Stomach (tissue), 9 donors: ENCODE measurements around the gene LRRC63. TPM values are rescaled to one million over a fixed set of nuclear protein-coding genes. Genes with fewer than 3 reads are reported as not detected.

Source experiments
- DNase-seq, 2 donors: peaks; one replicate each; pipeline versions ENCODE4 v3.0.0 to v3.0.0-alpha.2; 2013 to 2019
- H3K27ac ChIP-seq, 5 donors: fragments of 200-600 bp in 4 of 5; sonication (generic) in 4 of 5; one replicate each; pipeline ENCODE4 v1.5.1; 2013 to 2019; ENCODE audit warnings: mild to moderate bottlenecking in 1 of 5, moderate library complexity in 1 of 5
- H3K27me3 ChIP-seq, 3 donors: fragments of 200-600 bp; sonication (generic); one replicate each; pipeline ENCODE4 v1.5.1; 2017 to 2019; ENCODE audit warnings: mixed run types in 1 of 3
- H3K36me3 ChIP-seq, 4 donors: fragments of 200-600 bp; sonication (generic); 1 replicate in 3 of 4; 2 replicates in 1 of 4; pipeline ENCODE4 v1.5.1; 2016 to 2019
- H3K4me1 ChIP-seq, 4 donors: fragments of 200-600 bp; sonication (generic); one replicate each; pipeline ENCODE4 v1.5.1; 2016 to 2019
- H3K4me3 ChIP-seq, 4 donors: fragments of 200-600 bp; sonication (generic) in 3 of 4; one replicate each; pipeline ENCODE4 v1.5.1; 2016 to 2019; ENCODE audit warnings: mild to moderate bottlenecking in 1 of 4
- H3K9me3 ChIP-seq, 4 donors: fragments of 200-600 bp; sonication (generic); one replicate each; pipeline ENCODE4 v1.5.1; 2016 to 2019
- EP300 ChIP-seq: sonication (generic); formaldehyde crosslinking; IDR thresholded peaks from one replicate; pipeline ENCODE4 v1.6.1; 2017; ENCODE audit warnings: antibody characterized with exemption
- POLR2A ChIP-seq, 4 donors: fragments of 450-650 bp; IDR thresholded peaks; one replicate each; pipeline ENCODE4 v1.6.1; 2016; ENCODE audit warnings: antibody characterized with exemption in 4 of 4, control low read depth in 2 of 4, mild to moderate bottlenecking in 1 of 4, moderate library complexity in 1 of 4
- POLR2AphosphoS5 ChIP-seq, 3 donors: sonication (generic); formaldehyde crosslinking; IDR thresholded peaks; one replicate each; pipeline ENCODE4 v1.6.1; 2016; ENCODE audit warnings: antibody characterized with exemption in 3 of 3
- WGBS, 5 donors: extraction: QIAGEN DNeasy Blood & Tissue Kit in 3 of 5; methylation state at CpG; one replicate each; pipeline versions ENCODE4 v1.1.5 to v1.1.7; 2013 to 2018; 5-methylcytosine and 5-hydroxymethylcytosine counted together
- intact Hi-C: fragments of 100-400 bp; cut with DNase I; formaldehyde crosslinking; loops from one replicate; pipeline ENCODE4 v1.15.1; 2023; ENCODE audit warnings: low total_unique reads
- polyA plus RNA-seq, 3 donors: library from polyadenylated mRNA; stranded (reverse); fragments of 200-250 nt; gene quantifications; one replicate each; pipeline ENCODE4 v1.2.3, GENCODE V29; 2013
- total RNA-seq, 5 donors: library from RNA; depleted of rRNA; stranded (reverse); fragments of >200 nt; gene quantifications; one replicate each; pipeline versions ENCODE4 v1.1.0 to v1.2.3, GENCODE V29; 2014 to 2016
- TF ChIP-seq, protein P1 (sequence below), 7 experiments: fragments of 450-650 bp in 4 of 7; fragments of 200-600 bp in 3 of 7; sonication (generic) in 3 of 7; IDR thresholded peaks; one replicate each; pipeline ENCODE4 v1.5.1; 2016 to 2019; ENCODE audit warnings: antibody characterized with exemption in 7 of 7, control low read depth in 2 of 7, mild to moderate bottlenecking in 1 of 7
- donor health status: healthy with polysubstance abuse.
- donor health status: Bipolar disorder and iron deficiency.
- donor health status: healthy.

LRRC63 gene
- total and polyA plus RNA-seq, 8 donors = 0.73 TPM; not detected in 7

DNA sequence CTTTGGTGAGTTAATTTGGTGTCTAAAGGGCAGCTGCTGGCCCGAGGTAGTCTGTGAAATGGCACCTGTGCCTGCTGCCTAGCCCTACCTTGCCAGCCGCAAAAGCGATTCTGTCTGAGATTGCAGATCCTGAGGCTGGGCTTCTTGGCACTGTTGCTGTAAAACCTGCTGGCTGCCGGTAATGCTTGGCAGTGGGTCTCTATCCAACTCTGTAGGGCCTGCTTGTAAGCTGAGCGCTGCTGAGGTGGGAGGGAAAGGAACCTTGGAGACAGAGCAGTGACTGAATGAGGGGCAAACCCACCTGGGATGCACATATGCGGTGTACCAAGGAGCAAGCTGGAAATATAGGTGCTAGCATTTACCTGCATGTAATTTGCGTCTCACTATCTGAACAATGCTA lies 41.5 kb upstream of the LRRC63 start:
- DNase-seq = peak in 1 of 2 donors; percentile 44
- Histone ChIP-seq H3K9me3 (no peaks in the 10 kb centered on the region), H3K27ac (peak overlapping the region in 2 of 5 donors; percentile 27 to 66), H3K4me1 (peaks cover 0 to 59% (median 0%) of the 10 kb centered on the region in 4 donors), H3K4me3 (no peak overlapping the region), H3K27me3 (no peaks in the 10 kb centered on the region), H3K36me3 (no peaks in the 10 kb centered on the region)
- 45 to 64% (median 52%) methylated on average over 7 of the region's 7 CpGs for WGBS, 5 donors
- no peak for TF ChIP-seq EP300
- no peak for TF ChIP-seq POLR2A (IDR thresholded peaks at IDR 0.05)
- no peak for TF ChIP-seq POLR2AphosphoS5 (IDR thresholded peaks at IDR 0.05)
- TF ChIP-seq, protein P1, sequence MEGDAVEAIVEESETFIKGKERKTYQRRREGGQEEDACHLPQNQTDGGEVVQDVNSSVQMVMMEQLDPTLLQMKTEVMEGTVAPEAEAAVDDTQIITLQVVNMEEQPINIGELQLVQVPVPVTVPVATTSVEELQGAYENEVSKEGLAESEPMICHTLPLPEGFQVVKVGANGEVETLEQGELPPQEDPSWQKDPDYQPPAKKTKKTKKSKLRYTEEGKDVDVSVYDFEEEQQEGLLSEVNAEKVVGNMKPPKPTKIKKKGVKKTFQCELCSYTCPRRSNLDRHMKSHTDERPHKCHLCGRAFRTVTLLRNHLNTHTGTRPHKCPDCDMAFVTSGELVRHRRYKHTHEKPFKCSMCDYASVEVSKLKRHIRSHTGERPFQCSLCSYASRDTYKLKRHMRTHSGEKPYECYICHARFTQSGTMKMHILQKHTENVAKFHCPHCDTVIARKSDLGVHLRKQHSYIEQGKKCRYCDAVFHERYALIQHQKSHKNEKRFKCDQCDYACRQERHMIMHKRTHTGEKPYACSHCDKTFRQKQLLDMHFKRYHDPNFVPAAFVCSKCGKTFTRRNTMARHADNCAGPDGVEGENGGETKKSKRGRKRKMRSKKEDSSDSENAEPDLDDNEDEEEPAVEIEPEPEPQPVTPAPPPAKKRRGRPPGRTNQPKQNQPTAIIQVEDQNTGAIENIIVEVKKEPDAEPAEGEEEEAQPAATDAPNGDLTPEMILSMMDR (IDR thresholded peaks at IDR 0.05) = no peak
- intact Hi-C loops = no loop called here

DNA sequence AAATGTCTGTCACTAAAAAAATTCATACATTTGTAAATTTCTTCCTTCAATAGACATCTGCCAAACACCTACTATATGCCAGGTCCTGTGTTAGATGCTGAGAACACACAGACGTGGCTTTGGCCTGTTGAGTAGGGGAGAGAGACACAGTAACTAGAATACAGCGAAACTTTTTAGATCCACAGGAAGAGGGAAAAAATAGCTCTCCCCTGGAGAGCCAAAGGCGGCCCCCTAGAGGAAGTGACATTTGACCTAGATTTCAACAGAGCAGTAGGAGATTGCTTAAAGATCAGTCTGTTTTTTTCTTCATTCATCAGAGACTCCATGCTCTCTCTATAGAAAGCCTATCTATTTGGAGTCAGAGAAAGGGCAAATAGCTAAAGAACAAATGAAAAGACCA lies 41.0 kb upstream of the LRRC63 start:
- H3K27ac ChIP-seq = peak overlapping the region in 2 of 5 donors; percentile 55 to 66
- no peaks in the 10 kb centered on the region for H3K9me3 ChIP-seq
- H3K4me1 ChIP-seq = peaks cover 0 to 57% (median 0%) of the 10 kb centered on the region in 4 donors
- intact Hi-C loops = no loop called here
- no peaks in the 10 kb centered on the region for H3K27me3 ChIP-seq
- peak in 1 of 2 donors; percentile 33 for DNase-seq
- 44 to 62% (median 50%) methylated on average over 3 of the region's 3 CpGs for WGBS, 5 donors
- TF ChIP-seq POLR2AphosphoS5 (IDR thresholded peaks at IDR 0.05) (no peak), EP300 (no peak), POLR2A (IDR thresholded peaks at IDR 0.05) (no peak)
- TF ChIP-seq, protein P1 (IDR thresholded peaks at IDR 0.05) = no peak
- no peak overlapping the region for H3K4me3 ChIP-seq
- H3K36me3 ChIP-seq = no peaks in the 10 kb centered on the region

DNA sequence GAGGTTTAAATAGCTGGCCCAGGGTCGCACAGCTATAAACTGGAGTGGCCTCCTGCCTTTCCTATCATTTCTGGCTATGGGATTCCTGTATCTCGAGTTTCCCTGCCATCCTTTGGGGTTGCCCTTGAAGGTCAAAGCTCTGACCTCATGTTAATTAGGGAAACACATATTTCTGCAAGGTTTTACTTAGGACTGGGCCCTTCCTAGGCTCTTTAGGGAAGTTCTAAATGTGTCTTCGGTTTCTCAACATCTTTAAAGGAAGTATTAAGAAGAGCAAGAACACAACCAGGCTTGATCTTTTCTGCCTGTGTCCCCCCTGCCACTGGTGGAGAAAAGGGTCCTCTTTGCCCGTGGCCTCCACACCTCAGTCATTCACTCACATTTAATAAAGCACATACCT lies 40.5 kb upstream of the LRRC63 start:
- peak overlapping the region in 3 of 5 donors; percentile 8 to 66 (median 55) for H3K27ac ChIP-seq
- H3K36me3 ChIP-seq = no peaks in the 10 kb centered on the region
- 66 to 70% (median 67%) methylated on average over 4 of the region's 4 CpGs for WGBS, 5 donors

DNA sequence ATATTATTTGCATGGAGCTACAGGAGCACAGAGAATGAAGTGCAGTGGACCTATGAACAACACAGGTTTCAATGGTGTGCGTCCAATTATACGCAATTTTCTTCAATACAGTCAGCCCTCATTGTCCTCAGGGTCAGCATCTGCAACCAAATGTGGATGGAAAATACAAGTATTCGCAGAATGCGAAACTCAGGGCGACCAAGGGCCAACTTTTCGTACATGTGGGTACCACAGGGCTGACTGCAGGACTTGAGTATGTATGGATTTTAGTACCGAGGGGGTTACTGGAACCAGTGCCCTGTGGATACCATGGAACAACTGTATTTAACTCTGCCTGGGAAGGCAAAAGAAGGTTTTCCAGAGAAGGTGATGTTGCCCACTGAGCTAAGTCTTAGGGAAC lies 40.0 kb upstream of the LRRC63 start:
- WGBS, 5 donors = 87 to 94% (median 90%) methylated on average over 7 of the region's 7 CpGs
- Histone ChIP-seq H3K9me3 (no peaks in the 10 kb centered on the region), H3K27me3 (no peaks in the 10 kb centered on the region), H3K4me3 (no peak overlapping the region), H3K36me3 (no peaks in the 10 kb centered on the region), H3K4me1 (peaks cover 0 to 57% (median 0%) of the 10 kb centered on the region in 4 donors), H3K27ac (peak overlapping the region in 3 of 5 donors; percentile 8 to 66 (median 55))
- DNase-seq = no peak
- intact Hi-C loops = no loop called here
- TF ChIP-seq, protein P1 (IDR thresholded peaks at IDR 0.05) = no peak
- TF ChIP-seq EP300 (no peak), POLR2AphosphoS5 (IDR thresholded peaks at IDR 0.05) (no peak), POLR2A (IDR thresholded peaks at IDR 0.05) (no peak)

More for the DNA sequence above, 40.5 kb upstream of the LRRC63 start:
- Histone ChIP-seq H3K4me3 (no peak overlapping the region), H3K27me3 (no peaks in the 10 kb centered on the region), H3K4me1 (peaks cover 0 to 57% (median 0%) of the 10 kb centered on the region in 4 donors), H3K9me3 (no peaks in the 10 kb centered on the region)
- intact Hi-C loops = no loop called here
- TF ChIP-seq POLR2A (IDR thresholded peaks at IDR 0.05) = no peak
- no peak for TF ChIP-seq POLR2AphosphoS5 (IDR thresholded peaks at IDR 0.05)
- TF ChIP-seq EP300 = no peak
- TF ChIP-seq, protein P1 (IDR thresholded peaks at IDR 0.05) = no peak
- no peak for DNase-seq
